Measurements from ENCODE around the gene MS4A6A.

GRCh38 chr11:60221692-60222091, 38.8 kb upstream of the MS4A6A start:
- TF ChIP-seq JUND (IDR thresholded peaks at IDR 0.05; ENCODE audit: borderline replicate concordance, low read depth, low read length) = peak; percentile 85
- peak; percentile 85 for TF ChIP-seq JUND (tag; IDR thresholded peaks at IDR 0.05; ENCODE audit: borderline replicate concordance, low read depth, low read length)
- TF ChIP-seq ZFP36 (IDR thresholded peaks at IDR 0.05; ENCODE audit: low read depth, low read length, partially characterized antibody) = no peak
- TF ChIP-seq CTCF (IDR thresholded peaks at IDR 0.05 in 2 of 3, conservative IDR thresholded peaks at IDR 0.05 in 1 of 3; ENCODE audit: insufficient read depth in 2 of 3, low read depth in 1 of 3, low read length in 3 of 3) = no peak
- no peak for TF ChIP-seq SRF (CRISPR knock-in tag; IDR thresholded peaks at IDR 0.05)

All from K562 (cell line).